GM18858 (cell line): ENCODE data around the gene SLC2A4RG.

Experiments
- ATAC-seq: cut with Tn5 transposase; IDR thresholded peaks from one replicate; pipeline ENCODE4 v1.9.1; 2021; ENCODE audit not compliant: unreplicated experiment

SLC2A4RG gene

GRCh38 chr20:63740627-63741353 lies 1.2 kb downstream of the SLC2A4RG start:
- ATAC-seq, result no peak

- ATAC-seq, result no peak
Measured at GRCh38 chr20:63741354-63741675, 1.7 kb downstream of the SLC2A4RG start.

GRCh38 chr20:63741676-63742380 lies 2.3 kb downstream of the SLC2A4RG start:
- no peak for ATAC-seq

- no peak for ATAC-seq
Measured at GRCh38 chr20:63742381-63743024, 2.9 kb downstream of the SLC2A4RG start.

- no peak for ATAC-seq
Measured at GRCh38 chr20:63743210-63743970, 3.8 kb downstream of the SLC2A4RG start.

GRCh38 chr20:63744158-63744557 lies 4.6 kb downstream of the SLC2A4RG start:
- no peak for ATAC-seq

- ATAC-seq, result no peak
Measured at GRCh38 chr20:63744574-63745423, 5.2 kb downstream of the SLC2A4RG start.

GRCh38 chr20:63745424-63745805 lies 5.8 kb downstream of the SLC2A4RG start:
- no peak for ATAC-seq

- no peak for ATAC-seq
Measured at GRCh38 chr20:63745961-63746731, 6.6 kb downstream of the SLC2A4RG start.

- ATAC-seq, result no peak
Measured at GRCh38 chr20:63746751-63747315, 7.3 kb downstream of the SLC2A4RG start.

GRCh38 chr20:63747622-63748069 lies 8.1 kb downstream of the SLC2A4RG start:
- no peak for ATAC-seq

- ATAC-seq, result no peak
Measured at GRCh38 chr20:63748070-63748933, 8.7 kb downstream of the SLC2A4RG start.

- ATAC-seq, result no peak
Measured at GRCh38 chr20:63748934-63749270, 9.3 kb downstream of the SLC2A4RG start.

- ATAC-seq, result no peak
Measured at GRCh38 chr20:63749597-63750508, 10.3 kb downstream of the SLC2A4RG start.

- ATAC-seq, result no peak
Measured at GRCh38 chr20:63750807-63751470, 11.4 kb downstream of the SLC2A4RG start.

- ATAC-seq, result no peak
Measured at GRCh38 chr20:63751471-63752271, 12.1 kb downstream of the SLC2A4RG start.
